Effector memory CD4-positive, alpha-beta T cell (primary cell): Measurements from ENCODE around the gene CEP70.

Experiments
- DNase-seq, 3 donors: peaks; one replicate each; pipeline ENCODE4 v3.0.0-alpha.2; 2020
- H3K27ac ChIP-seq: 2 replicates; pipeline ENCODE4 v1.7.0; 2013; ENCODE audit warnings: mild to moderate bottlenecking, low read length, moderate library complexity; ENCODE audit not compliant: insufficient read depth, poor library complexity, severe bottlenecking
- H3K27me3 ChIP-seq: replicated peaks from 2 replicates; pipeline ENCODE4 v1.7.0; 2013; ENCODE audit warnings: mild to moderate bottlenecking, low read length; ENCODE audit not compliant: insufficient read depth, control insufficient read depth, poor library complexity, severe bottlenecking
- H3K36me3 ChIP-seq: 2 replicates; pipeline ENCODE4 v1.7.0; 2013; ENCODE audit warnings: mild to moderate bottlenecking, low read length, moderate library complexity; ENCODE audit not compliant: control insufficient read depth, insufficient read depth
- H3K4me1 ChIP-seq: 2 replicates; pipeline ENCODE4 v1.7.0; 2013; ENCODE audit warnings: low read length, mild to moderate bottlenecking; ENCODE audit not compliant: control insufficient read depth, insufficient read depth, poor library complexity, severe bottlenecking
- H3K4me3 ChIP-seq: 2 replicates; pipeline ENCODE4 v1.7.0; 2013; ENCODE audit warnings: low read length, low read depth, mild to moderate bottlenecking; ENCODE audit not compliant: insufficient read depth, poor library complexity, severe bottlenecking
- H3K9me3 ChIP-seq: 2 replicates; pipeline ENCODE4 v1.7.0; 2013; ENCODE audit warnings: mild to moderate bottlenecking, low read length, moderate library complexity; ENCODE audit not compliant: control insufficient read depth

Gene CEP70

GRCh38 chr3:138474163-138474562, 119.9 kb downstream of the CEP70 start:
- H3K27ac ChIP-seq, result no peak overlapping the region

DNA sequence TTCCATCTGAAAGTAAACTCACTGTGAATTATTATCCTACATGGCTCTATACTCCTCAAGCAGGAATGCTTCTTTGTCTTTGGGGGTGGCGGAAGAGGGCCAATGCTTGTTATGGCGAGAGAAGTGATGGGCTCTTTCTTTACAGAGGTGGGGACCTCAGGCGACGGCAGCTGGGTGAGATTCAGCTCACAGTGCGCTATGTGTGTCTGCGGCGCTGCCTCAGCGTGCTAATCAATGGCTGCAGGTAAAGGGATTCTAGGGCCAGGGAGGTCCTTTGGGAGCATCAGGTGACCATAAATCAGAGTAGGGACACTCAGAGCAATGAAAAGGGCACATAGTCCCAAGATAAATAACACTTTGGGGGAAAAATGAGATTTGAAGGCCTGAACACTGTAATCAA, 120.7 kb downstream of the CEP70 start:
- Histone ChIP-seq H3K4me1 (no peaks in the 10 kb centered on the region), H3K27me3 (no peaks in the 10 kb centered on the region), H3K27ac (no peak overlapping the region), H3K9me3 (no peaks in the 10 kb centered on the region), H3K4me3 (no peak overlapping the region), H3K36me3 (no peaks in the 10 kb centered on the region)
- DNase-seq, result no peak

More at GRCh38 chr3:138474163-138474562, 119.9 kb downstream of the CEP70 start:
- Histone ChIP-seq H3K36me3 (no peaks in the 10 kb centered on the region), H3K4me3 (no peak overlapping the region), H3K4me1 (no peaks in the 10 kb centered on the region), H3K27me3 (no peaks in the 10 kb centered on the region), H3K9me3 (no peaks in the 10 kb centered on the region)
- no peak for DNase-seq

- Histone ChIP-seq H3K4me1 (no peaks in the 10 kb centered on the region), H3K27me3 (no peaks in the 10 kb centered on the region), H3K9me3 (no peaks in the 10 kb centered on the region)
Observed at GRCh38 chr3:138472141-138472825, 121.8 kb downstream of the CEP70 start.

DNA sequence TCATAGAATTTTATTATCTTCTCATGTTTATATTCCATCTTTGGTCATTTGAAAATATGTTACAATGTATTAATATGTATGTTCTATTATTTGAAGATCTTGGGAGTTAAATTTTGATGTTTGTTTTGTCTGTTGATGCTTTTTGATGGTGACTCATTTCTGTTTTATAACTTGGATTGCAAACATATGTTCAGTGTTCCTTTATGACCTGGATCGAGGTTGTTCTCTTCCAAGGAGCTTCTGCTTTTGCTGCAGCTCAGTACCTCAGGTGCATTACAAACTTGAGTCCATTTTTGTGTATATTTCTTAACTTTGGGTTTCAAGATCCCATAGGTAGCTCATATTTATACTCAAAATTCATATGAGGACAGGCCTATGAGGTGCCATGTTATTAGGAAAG, 122.6 kb downstream of the CEP70 start:
- Histone ChIP-seq H3K36me3 (no peaks in the 10 kb centered on the region), H3K4me1 (no peaks in the 10 kb centered on the region), H3K9me3 (no peaks in the 10 kb centered on the region), H3K4me3 (no peak overlapping the region), H3K27me3 (no peaks in the 10 kb centered on the region), H3K27ac (no peak overlapping the region)
- DNase-seq, result no peak

More at GRCh38 chr3:138472141-138472825, 121.8 kb downstream of the CEP70 start:
- Histone ChIP-seq H3K4me3 (no peak overlapping the region), H3K36me3 (no peaks in the 10 kb centered on the region), H3K27ac (no peak overlapping the region)
- no peak for DNase-seq

GRCh38 chr3:138470687-138471086, 123.4 kb downstream of the CEP70 start:
- no peak overlapping the region for H3K27ac ChIP-seq

DNA sequence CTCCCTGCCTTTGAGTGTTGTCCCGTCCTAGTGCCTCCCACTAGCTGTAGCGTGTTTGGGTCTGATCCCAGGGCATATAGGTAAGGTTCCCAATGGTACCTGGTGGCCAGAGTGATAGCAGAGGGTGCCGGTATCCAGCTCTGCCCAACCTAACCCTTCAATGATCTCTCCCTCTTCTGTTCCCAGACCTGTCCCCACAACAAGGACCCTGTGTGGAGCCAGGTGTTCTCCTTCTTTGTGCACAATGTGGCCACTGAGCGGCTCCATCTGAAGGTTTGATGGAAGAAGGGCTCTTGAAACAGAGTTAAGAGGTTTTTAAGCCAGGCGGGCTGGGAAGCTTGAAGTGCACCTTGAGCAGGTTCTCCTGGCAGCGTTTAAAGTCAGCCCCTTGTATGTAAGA, 124.2 kb downstream of the CEP70 start:
- Histone ChIP-seq H3K9me3 (no peaks in the 10 kb centered on the region), H3K4me3 (no peak overlapping the region), H3K36me3 (no peaks in the 10 kb centered on the region), H3K4me1 (no peaks in the 10 kb centered on the region), H3K27me3 (no peaks in the 10 kb centered on the region), H3K27ac (no peak overlapping the region)
- DNase-seq, result no peak

More at GRCh38 chr3:138470687-138471086, 123.4 kb downstream of the CEP70 start:
- no peak for DNase-seq
- no peaks in the 10 kb centered on the region for H3K27me3 ChIP-seq
- no peaks in the 10 kb centered on the region for H3K36me3 ChIP-seq
- no peaks in the 10 kb centered on the region for H3K4me1 ChIP-seq
- no peaks in the 10 kb centered on the region for H3K9me3 ChIP-seq
- H3K4me3 ChIP-seq, result no peak overlapping the region

DNA sequence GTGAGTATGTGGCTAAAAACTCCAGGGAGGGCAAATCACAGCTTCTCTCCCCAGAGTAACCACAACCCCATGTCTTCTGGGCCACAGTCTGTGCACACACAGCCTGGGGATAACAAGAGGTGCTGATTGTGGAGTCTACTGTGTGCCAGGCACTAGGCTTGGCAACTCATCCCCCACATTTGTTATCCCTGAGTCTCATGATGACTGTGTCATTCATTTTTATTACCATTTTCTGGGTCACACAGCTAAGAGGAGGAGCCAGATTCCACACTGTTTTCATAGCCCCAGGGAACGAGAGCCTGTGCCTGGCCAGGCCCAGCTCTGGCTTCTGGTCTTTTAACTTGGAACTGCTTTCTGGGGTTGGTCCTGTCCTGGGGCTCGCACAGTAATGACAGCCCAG, 125.2 kb downstream of the CEP70 start:
- DNase-seq, result no peak
- Histone ChIP-seq H3K9me3 (no peaks in the 10 kb centered on the region), H3K27ac (no peak overlapping the region), H3K4me3 (no peak overlapping the region), H3K27me3 (no peaks in the 10 kb centered on the region), H3K36me3 (no peaks in the 10 kb centered on the region), H3K4me1 (no peaks in the 10 kb centered on the region)

DNA sequence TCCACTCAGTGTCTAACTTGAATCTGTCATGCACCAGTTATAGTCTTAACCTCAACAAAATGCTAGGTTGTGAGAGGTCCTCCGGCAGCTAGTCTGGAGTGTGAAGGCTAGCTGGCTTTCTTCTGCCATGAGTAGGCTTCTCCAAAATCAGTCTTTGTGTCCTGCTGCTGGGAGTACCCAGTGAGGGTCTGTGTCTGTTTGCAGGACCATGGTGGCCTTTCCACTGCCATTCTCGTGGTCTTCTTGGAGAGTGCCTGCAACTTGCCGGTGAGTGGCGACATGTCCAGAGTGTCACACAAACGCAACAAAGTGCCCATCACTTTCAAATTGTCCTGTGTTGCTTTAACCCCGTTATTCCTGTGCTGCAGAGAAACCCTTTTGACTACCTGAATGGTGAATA, 125.6 kb downstream of the CEP70 start:
- Histone ChIP-seq H3K4me1 (no peaks in the 10 kb centered on the region), H3K36me3 (no peaks in the 10 kb centered on the region), H3K9me3 (no peaks in the 10 kb centered on the region), H3K27me3 (no peaks in the 10 kb centered on the region), H3K4me3 (no peak overlapping the region), H3K27ac (no peak overlapping the region)
- no peak for DNase-seq

- Histone ChIP-seq H3K4me3 (no peak overlapping the region), H3K27ac (no peak overlapping the region), H3K4me1 (no peaks in the 10 kb centered on the region), H3K27me3 (no peaks in the 10 kb centered on the region), H3K9me3 (no peaks in the 10 kb centered on the region), H3K36me3 (no peaks in the 10 kb centered on the region)
- DNase-seq, result no peak
Observed at GRCh38 chr3:138467931-138468330, 126.1 kb downstream of the CEP70 start.

GRCh38 chr3:138465925-138466324, 128.1 kb downstream of the CEP70 start:
- no peaks in the 10 kb centered on the region for H3K36me3 ChIP-seq
- DNase-seq, result no peak
- H3K4me1 ChIP-seq, result no peaks in the 10 kb centered on the region
- H3K4me3 ChIP-seq, result no peak overlapping the region
- H3K27me3 ChIP-seq, result no peaks in the 10 kb centered on the region
- no peaks in the 10 kb centered on the region for H3K9me3 ChIP-seq
- H3K27ac ChIP-seq, result no peak overlapping the region
